IPS DF 4.7 (cell line): ENCODE results near the gene CTRB1.
"Not testable (repeated sequence)": the region's sequence is repeated elsewhere in the genome, so short reads cannot be mapped to it uniquely, and the experiment has no call there.

Experiments used
- DNase-seq: peaks from one replicate; pipeline ENCODE4 v3.0.0-alpha.2; 2013; ENCODE audit warnings: low spot score; ENCODE audit errors: extremely low read depth

CTRB1 gene

DNA sequence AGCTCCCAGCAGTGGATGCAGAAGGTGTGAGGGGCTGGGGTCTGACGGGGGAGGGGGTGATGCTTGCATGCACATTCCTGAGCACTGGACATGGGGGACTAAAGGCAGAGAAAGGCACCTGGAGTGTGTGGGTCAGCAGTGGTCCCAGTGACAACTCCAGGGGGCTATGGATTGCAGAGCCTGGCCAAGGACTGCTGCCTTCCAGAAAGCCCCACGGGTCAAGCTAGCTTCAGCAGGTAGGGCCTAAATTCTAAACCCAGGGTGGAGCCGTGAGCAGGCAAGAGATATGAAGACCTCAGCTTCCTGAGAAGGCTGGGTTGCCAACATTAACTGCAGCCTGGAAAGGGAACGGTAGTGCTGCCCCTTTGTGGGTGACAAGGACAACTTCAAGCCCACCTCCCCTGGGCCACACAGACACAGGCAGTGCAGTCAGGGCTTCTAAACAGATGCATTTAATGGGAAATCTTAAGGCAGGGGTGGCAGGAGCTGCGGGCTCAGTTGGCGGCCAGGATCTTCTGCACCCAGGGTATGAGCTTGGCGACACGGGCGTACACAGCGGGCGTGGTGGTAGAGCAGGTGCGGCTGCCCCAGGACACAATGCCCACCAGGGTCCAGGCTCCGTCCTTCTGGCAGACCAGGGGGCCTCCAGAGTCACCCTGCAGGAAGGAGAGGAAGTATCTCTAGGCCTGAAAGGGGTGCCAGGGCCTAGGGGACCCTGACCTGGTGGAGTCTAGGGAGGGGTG is 14.9 kb upstream of the CTRB1 start:
- no peak for DNase-seq

- no peak for DNase-seq
Observed at GRCh38 chr16:75204410-75204758, 14.4 kb upstream of the CTRB1 start.

GRCh38 chr16:75204905-75205304 is 13.9 kb upstream of the CTRB1 start:
- DNase-seq = not testable (repeated sequence)

DNA sequence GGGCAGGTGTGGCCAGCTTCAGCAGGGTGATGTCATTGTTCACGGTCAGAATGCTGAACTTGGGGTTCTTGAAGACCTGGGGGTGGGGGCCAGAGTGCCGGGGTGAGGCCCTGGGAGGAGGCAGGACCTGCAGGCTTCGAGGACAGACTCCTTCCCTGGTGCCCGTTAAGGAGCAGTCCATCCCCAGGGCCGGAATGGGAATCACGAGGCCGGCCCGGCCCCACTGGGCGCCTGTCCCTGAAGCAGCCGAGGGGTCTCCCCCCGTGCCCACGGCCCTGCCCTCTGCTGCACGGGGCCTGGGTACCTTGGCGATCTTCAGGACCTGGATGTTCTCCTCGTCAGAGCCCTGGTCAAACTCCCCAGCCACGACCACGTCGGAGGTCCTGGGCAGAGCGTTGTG is 13.3 kb upstream of the CTRB1 start:
- not testable (repeated sequence) for DNase-seq

DNA sequence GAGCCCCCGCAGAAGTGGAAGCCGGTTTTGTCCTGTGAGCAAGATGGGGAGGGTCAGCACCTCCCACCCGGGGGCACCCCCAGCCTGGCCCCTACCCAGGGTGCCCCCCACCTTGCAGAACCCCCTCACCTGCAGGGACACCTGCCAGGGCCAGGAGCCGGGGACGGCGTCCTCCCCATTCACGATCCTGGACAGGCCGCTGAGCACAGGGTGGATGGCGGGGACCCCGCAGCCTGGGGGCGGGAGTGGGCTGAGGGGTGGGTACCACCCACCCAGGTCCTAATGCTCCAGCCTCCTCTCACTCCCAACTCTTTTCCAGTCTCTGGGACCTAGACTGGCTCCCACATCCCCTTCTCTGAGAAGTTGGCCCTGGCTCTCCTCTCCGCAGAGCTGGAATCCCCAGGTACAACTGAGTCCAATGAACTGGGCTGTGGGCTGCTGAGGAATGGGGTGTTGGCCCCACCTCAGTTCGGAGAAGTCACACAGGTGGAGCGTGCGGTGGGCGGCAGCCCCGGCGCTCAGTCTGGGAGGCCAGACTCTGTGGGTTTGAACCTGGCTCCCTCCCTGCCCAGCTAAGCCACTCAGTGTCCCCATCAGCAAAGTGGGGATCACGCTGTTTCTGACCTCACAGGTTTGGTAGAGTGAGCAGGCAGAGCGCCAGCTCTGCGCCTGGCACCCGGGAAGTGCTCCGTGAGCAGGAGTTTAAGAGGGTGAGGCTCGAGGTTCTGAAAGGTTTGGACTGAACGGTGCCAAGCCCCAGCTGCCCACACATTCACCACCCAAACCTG is 12.6 kb upstream of the CTRB1 start:
- DNase-seq = not testable (repeated sequence)

DNA sequence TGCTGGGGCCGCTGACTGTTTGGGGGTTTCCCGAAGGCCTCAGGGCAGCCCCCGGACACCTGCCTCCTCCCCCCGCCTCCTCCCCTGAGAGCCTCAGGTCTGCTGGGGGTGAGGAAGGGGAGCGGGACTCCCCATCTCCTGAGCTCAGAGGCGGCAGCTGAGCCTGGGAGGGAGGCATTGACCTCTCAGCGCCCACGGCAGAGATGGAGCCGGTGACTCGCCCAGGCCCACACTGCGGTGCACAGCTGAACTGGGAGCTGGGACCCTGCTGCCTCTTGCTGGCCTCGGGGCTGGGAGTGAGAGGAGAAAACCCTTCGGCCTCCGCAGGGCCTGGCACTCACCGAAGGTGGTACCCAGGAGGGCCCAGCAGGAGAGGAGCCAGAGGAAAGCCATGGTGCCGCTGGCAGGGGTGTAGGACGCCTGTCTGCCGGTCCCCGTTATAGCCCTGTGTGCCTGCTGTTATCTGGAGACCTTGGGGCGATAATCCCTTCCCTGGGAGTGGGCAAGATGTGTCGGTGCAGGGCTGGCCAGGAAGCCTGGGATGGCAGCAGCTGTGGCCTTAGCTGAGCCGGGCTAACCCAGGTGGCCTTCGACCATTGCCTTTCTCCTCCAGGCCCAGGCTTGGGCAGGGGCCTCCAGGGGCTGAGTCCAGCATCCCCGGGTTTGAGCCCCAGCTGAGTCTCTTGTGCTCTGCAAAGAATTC is 11.9 kb upstream of the CTRB1 start, which contains the start of gene CTRB2:
Gene CTRB2, minus strand, starts transcription at position 413 of the 703 bp plus-strand sequence. Its CDS starts 20 bp downstream, at position 393.
- no peak for DNase-seq

DNA sequence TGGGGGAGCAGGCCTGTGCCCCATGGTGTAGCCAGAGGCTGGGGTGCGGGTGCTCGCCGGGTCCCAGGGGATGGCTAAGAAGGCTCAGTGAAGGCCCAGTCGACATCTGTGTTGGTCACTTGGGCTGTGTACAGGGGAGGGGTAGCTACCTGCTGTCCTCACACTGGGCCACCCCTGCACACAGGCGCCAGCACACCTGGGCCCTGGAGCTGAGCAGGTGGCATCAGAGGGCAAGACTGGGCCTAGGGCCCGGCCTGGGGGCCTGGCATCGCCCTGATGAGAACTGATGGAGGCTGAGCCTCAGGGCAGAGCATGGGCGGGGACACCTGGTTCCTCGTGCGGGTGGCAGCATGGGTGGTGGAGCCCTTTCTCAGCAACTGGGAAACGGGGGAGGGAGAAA is 11.0 kb upstream of the CTRB1 start:
- no peak for DNase-seq

DNA sequence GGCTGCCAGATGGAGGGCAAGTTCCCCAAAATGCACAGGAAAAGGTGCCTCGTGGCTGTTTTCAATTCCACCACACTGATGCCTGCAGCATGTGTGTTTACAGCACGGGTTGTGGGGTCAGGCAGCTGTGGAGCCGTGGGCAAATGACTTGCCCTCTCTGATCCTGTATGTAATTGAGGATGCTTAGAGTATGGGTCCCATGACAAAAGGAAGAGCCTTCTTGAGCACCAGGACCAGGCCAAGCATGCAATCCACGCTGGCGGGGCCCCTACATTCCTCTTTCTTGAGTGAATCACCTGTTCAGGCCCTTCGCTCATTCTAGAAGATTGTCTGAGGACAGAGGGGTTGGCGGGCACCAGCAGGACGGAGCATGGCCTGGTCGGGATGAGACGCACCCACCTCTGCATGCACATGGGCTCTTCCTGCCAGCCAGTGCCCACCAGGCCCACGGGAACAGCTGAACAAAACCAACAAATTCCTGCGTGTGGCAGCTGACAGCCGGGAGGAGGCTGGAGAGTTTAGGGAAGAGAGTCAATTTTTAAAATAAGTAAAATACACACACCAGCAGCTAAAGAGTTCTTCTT is 10.5 kb upstream of the CTRB1 start:
- no peak for DNase-seq

DNA sequence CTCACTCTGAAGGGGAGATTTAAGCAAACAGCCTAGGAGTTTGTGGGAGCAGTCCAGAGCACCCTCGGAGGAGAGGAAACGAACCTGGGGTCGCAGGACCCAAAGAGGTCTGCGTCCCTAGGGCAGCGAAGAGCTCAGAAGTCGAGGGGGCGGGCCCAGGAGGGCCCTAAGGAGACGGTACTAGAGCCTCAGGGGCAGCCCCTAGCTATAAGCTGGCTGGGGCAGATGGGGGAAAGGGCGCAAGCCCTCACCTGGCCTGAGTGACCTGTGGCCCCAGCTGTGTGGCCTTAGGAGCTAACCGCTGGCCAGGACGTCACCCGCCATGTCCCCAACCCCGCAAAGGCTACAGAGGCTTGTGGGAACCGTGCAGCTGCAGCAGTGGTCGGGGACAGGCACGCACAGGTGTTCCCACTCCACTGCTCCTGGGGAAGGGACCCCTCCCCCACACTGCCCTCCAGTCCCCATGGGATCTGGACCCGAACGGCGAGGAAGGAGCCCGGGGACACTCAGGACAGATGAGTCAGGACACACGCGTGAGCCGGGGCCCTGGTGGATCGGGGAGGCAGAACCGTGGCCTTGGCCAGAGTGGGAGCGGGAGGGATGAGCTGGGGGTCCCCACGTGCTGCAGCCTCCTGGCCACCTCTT is 9.8 kb upstream of the CTRB1 start:
- DNase-seq = no peak

- DNase-seq = not testable (repeated sequence)
Observed at GRCh38 chr16:75209514-75209913, 9.3 kb upstream of the CTRB1 start.

GRCh38 chr16:75209944-75210343 is 8.8 kb upstream of the CTRB1 start:
- DNase-seq = no peak

DNA sequence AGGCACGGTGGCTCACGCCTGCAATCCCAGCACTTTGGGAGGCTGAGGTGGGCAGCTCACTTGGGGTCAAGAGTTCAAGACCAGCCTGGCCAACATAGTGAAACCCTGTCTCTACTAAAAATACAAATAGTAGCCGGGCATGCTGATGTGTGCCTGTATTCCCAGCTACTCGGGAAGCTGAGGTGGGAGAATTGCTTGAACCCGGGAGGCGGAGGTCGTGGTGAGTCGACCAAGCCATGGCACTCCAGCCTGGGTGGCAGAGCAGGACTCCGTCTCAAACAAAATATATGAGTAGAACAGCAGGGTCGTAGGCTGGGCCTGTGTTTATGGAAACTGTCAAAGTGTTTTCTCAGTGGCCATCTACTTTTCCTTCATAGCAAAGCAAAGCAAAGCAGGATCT is 7.5 kb upstream of the CTRB1 start:
- not testable (repeated sequence) for DNase-seq

DNA sequence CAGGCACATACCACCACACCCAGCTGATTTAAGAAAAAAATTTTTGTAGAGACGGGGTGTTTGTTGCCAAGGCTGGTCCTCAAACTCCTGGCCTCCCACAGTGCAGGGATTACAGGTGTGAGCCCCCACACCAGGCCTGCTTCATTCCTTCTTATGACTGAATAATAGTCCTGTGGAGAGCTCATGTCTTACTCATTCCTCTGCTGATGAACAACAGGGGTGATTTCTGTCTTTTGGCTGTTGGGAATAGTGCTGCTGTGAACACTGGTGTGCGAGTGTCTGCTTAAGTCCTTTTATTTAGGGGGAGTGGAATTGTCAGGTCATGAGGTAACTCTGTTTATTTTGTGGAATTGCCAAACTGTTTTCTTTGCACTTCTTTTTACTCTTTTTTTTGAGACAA is 2.7 kb upstream of the CTRB1 start:
- DNase-seq = no peak

- no peak for DNase-seq
Observed at GRCh38 chr16:75216576-75216975, 2.2 kb upstream of the CTRB1 start.

- DNase-seq = no peak
Observed at GRCh38 chr16:75217389-75217851, 1.4 kb upstream of the CTRB1 start.

- no peak for DNase-seq
Observed at GRCh38 chr16:75219088-75219487, 300 bp downstream of the CTRB1 start.

DNA sequence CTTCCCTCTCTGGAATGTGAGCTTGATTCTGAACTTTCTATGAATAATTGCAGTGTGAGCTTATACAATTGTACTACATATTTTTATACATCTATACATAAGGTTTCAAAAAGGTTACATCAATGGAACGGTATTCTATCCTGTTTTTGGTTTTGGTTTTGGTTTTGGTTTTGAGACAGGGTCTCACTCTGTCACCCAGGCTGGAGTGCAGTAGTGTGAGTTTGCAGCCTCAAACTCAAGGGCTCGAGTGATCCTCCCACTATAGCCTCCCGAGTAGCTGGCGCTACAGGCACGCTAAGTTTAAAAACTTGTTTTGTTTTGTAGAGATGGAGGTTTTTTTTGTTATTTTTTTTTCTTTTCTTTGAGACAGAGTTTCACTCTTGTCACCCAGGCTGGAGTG is 1.1 kb downstream of the CTRB1 start:
- DNase-seq = no peak

- DNase-seq = no peak
Observed at GRCh38 chr16:75222271-75222783, 3.5 kb downstream of the CTRB1 start.

DNA sequence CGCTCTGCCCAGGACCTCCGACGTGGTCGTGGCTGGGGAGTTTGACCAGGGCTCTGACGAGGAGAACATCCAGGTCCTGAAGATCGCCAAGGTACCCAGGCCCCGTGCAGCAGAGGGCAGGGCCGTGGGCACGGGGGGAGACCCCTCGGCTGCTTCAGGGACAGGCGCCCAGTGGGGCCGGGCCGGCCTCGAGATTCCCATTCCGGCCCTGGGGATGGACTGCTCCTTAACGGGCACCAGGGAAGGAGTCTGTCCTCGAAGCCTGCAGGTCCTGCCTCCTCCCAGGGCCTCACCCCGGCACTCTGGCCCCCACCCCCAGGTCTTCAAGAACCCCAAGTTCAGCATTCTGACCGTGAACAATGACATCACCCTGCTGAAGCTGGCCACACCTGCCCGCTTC is 4.3 kb downstream of the CTRB1 start:
- DNase-seq = not testable (repeated sequence)

GRCh38 chr16:75224306-75225082 is 5.7 kb downstream of the CTRB1 start:
- DNase-seq = no peak
